NCI-H1105 (cell line): Measurements from ENCODE around the gene RANGAP1.
"Not testable (repeated sequence)": the region's sequence is repeated elsewhere in the genome, so short reads cannot be mapped to it uniquely, and the experiment has no call there.

Source experiments
- DNase-seq: peaks from one replicate; lab custom pipeline; 2025; lab: John Stamatoyannopoulos, UW

The RANGAP1 gene

GRCh38 chr22:41301085-41302020 is 15.4 kb upstream of the RANGAP1 start, which contains the start of gene ZC3H7B:
TSS of gene ZC3H7B (plus strand) at chr22:41301525. CDS start at chr22:41320661, 19,136 bp downstream.
- peak; percentile 78 for DNase-seq

GRCh38 chr22:41300661-41301060 is 14.7 kb upstream of the RANGAP1 start:
- no peak for DNase-seq

DNA sequence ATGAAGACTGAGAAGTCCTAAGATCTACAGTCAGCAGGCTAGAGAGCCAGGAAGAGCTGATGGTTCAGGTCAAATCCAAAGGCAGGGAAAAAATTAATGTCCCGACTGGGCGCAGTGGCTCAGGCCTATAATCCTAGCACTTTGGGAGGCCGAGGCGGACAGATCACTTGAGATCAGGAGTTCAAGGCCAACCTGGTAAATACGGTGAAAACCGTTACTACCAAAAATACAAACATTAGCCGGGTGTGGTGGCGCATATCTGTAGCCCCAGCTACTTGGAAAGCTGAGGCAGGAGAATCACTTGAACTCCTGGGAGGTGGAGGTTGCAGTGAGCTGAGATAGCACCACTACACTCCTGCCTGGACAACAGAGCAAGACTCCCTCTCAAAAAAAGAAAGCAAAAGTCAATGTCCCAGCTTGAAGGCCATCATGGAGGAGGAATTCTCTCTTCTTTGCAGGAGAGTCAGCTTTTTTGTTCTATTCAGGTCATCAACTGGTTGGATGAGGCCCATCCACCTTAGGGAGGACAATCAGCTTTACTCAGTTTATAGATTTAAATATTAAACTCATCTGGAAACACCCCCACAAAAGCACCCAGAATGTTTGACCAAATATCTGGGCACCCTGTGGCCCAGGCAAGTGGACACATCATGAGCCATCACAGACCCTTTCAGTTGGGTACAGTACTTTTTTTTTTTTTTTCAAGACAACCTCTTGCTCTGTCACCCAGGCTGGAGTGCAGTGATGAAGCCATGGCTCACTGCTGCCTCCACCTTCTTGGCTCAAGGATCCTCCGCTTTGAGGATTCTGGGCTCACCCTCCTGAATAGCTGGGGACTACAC is 11.1 kb upstream of the RANGAP1 start:
- DNase-seq: no peak

DNA sequence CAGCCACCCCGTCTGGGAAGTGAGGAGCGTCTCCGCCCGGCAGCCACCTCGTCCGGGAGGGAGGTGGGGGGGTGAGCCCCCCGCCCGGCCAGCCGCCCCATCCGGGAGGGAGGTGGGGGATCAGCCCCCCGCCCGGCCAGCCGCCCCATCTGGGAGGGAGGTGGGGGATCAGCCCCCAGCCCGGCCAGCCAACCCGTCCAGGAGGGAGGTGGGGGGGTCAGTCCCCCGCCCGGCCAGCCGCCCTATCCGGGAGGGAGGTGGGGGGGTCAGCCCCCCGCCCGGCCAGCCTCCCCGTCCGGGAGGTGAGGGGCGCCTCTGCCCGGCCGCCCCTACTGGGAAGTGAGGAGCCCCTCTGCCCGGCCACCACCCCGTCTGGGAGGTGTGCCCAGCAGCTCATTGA is 8.8 kb upstream of the RANGAP1 start:
- DNase-seq: not testable (repeated sequence)

DNA sequence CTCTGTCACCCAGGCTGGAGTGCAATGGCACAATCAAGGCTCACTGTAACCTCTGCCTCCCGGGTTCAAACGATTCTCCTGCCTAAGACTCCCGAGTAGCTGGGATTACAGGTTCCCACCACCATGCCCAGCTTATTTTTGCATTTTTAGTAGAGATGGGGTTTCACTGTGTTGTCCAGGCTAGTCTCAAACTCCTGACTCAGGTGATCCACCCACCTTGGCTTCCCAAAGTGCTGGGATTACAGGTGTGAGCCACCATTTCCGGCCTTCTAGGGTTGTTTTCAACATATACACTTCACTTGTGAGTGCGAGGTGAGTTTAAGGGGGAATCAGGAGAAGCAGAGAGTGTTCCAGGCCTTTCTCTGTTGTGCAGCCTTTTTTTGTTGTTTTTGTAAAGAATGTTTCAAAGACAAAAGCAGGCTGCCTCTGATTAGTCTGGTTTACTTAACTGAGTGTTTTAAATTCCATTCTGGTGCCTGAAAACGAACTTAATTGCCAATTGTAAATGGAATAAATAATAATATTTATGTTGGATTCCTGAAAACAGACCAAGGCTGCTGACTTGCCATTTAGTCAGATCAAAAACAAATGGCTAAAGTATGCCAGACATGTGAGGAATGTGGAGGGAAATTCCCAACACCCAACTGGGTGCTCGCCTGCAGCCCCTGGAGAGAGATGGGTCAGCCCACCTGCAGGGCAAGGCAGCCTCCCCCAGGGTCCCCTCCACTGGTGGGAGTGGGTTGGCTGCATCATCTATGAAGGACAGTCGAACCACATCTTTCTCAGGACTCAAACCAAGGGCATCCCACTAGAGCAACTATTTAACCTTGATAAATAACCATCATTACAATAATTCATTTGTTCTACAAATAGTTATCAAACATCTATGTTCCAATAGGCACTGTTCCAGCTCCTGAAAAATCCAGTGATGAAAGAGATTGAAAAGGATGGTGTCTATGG is 4.6 kb upstream of the RANGAP1 start:
- DNase-seq: no peak

GRCh38 chr22:41289671-41290070 is 3.7 kb upstream of the RANGAP1 start:
- no peak for DNase-seq

GRCh38 chr22:41288245-41288946 is 2.4 kb upstream of the RANGAP1 start:
- DNase-seq: no peak

- no peak for DNase-seq
Measured at GRCh38 chr22:41286639-41287091, 678 bp upstream of the RANGAP1 start.

- DNase-seq: peak; percentile 20
Measured at GRCh38 chr22:41285441-41285819, 557 bp downstream of the RANGAP1 start.

GRCh38 chr22:41284465-41284864 is 1.5 kb downstream of the RANGAP1 start:
- DNase-seq: no peak

GRCh38 chr22:41280854-41281253 is 5.1 kb downstream of the RANGAP1 start:
- DNase-seq: no peak

- peak; percentile 71 for DNase-seq
Measured at GRCh38 chr22:41280065-41280464, 5.9 kb downstream of the RANGAP1 start.

- DNase-seq: no peak
Measured at GRCh38 chr22:41274856-41275255, 11.1 kb downstream of the RANGAP1 start.

DNA sequence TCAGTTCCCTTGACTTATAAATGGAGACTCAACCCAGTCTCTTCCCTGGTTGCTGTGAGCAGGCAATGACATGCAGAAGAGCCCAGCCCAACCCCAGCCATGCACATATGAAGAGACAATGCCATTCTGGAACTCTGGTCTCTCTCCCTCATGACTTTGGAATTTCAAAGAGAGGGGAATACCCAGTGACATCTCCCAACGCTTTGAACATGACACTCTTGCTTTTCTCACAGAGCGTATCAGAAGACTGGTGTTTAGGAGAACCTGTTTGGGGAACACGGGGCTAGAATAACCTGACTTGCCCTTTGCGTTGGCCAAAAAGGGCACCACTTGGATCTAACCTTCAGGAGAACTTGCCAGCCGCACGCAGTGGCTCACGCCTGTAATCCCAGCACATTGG is 12.9 kb downstream of the RANGAP1 start:
- no peak for DNase-seq

GRCh38 chr22:41271787-41272186 is 14.2 kb downstream of the RANGAP1 start:
- DNase-seq: no peak

GRCh38 chr22:41267958-41268357 is 18.0 kb downstream of the RANGAP1 start:
- DNase-seq: no peak

DNA sequence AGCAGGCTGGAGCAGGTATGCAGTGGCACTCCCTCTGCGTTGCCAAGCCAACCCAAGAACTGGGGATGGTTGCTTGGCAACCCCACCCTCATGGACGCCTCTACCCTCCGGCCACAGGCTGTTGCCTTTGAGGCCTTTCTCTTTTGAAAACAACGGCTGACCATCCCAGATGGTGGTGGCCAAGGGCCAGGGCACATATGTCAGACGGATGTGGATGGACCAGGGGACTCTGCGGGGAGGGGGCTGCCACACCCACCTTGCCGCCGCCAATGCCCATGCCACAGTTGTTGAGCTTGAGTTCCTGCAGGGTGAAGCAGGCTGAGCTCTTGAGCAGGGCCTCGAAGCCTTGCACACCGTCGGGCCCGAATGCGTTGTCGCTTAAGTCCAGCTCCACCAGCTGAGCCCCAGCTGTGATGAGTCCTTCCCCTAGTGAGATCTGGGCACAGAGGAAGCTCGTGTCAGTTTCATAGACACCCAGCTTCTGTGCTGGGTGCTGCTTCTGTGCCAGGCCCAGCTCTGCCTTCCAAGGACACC is 21.5 kb downstream of the RANGAP1 start:
- DNase-seq: no peak

DNA sequence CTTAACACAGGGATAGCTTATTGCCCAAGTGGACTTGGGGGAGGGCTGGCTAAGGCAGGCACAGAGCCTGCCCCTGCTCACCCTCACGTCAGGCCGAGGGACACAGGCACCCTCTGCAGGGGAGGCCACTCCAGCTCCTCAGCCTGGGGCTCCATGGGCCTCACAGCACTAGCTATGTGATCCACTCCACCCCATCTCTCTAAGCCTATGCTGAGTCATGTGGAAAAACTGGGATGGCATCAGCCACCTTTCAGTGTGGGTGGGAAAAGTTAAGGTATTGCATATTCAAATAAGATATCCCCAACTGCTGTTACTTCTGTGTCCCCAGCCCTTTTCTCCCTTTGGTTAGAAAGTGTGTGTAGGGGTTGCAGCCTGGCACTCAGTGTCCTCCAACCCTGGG is 22.3 kb downstream of the RANGAP1 start:
- no peak for DNase-seq

GRCh38 chr22:41262250-41262765 is 23.7 kb downstream of the RANGAP1 start:
- DNase-seq: no peak

GRCh38 chr22:41261541-41262249 is 24.3 kb downstream of the RANGAP1 start:
- no peak for DNase-seq
